ENCODE data around the gene KCNK7.

DNA sequence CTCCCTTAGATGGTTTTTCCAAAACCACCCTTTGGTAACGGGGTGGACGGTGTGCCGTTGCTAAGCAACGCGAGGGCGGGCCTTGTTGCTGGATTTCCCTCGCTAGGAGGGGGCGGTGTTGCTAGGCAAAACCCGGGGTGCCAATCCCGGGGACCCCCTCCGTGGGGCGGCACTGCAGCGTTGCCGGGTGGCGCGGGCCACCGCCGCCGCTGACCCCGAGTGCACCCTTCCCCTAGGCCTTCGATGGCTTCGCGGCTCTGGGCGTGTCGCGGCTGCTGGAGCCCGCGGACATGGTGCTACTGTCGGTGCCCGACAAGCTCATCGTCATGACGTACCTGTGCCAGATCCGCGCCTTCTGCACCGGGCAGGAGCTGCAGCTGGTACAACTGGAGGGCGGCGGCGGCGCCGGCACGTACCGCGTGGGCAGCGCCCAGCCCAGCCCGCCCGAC lies 10.9 kb downstream of the KCNK7 start:
- TF ChIP-seq, protein P1, sequence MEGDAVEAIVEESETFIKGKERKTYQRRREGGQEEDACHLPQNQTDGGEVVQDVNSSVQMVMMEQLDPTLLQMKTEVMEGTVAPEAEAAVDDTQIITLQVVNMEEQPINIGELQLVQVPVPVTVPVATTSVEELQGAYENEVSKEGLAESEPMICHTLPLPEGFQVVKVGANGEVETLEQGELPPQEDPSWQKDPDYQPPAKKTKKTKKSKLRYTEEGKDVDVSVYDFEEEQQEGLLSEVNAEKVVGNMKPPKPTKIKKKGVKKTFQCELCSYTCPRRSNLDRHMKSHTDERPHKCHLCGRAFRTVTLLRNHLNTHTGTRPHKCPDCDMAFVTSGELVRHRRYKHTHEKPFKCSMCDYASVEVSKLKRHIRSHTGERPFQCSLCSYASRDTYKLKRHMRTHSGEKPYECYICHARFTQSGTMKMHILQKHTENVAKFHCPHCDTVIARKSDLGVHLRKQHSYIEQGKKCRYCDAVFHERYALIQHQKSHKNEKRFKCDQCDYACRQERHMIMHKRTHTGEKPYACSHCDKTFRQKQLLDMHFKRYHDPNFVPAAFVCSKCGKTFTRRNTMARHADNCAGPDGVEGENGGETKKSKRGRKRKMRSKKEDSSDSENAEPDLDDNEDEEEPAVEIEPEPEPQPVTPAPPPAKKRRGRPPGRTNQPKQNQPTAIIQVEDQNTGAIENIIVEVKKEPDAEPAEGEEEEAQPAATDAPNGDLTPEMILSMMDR (IDR thresholded peaks at IDR 0.05; ENCODE audit: insufficient read depth, low read depth, low read length): no peak
- TF ChIP-seq EZH2 (IDR thresholded peaks at IDR 0.05; ENCODE audit: insufficient read depth, low read length): no peak

Measured in astrocyte (in vitro differentiated cells and primary cell).